ENCODE data around the gene FRAS1. TPM values are rescaled to one million over a fixed set of nuclear protein-coding genes. Genes with fewer than 3 reads are reported as not detected.

The FRAS1 gene
- total RNA-seq, 2 donors from 2014 or later = 6.4 to 11.0 TPM

- no peak overlapping the region for H3K27ac ChIP-seq
- no peak overlapping the region for H3K4me3 ChIP-seq
- no peaks in the 10 kb centered on the region for H3K36me3 ChIP-seq
- H3K4me1 ChIP-seq (replicated peaks) = no peaks in the 10 kb centered on the region
- H3K27me3 ChIP-seq (replicated peaks; ENCODE audit: insufficient read depth) = no peaks in the 10 kb centered on the region
- no peaks in the 10 kb centered on the region for H3K9me3 ChIP-seq
- DNase-seq (ENCODE audit: low spot score) = no peak
- intact Hi-C loops (cut with DNase I) = no loop called here
- TF ChIP-seq, protein P1, sequence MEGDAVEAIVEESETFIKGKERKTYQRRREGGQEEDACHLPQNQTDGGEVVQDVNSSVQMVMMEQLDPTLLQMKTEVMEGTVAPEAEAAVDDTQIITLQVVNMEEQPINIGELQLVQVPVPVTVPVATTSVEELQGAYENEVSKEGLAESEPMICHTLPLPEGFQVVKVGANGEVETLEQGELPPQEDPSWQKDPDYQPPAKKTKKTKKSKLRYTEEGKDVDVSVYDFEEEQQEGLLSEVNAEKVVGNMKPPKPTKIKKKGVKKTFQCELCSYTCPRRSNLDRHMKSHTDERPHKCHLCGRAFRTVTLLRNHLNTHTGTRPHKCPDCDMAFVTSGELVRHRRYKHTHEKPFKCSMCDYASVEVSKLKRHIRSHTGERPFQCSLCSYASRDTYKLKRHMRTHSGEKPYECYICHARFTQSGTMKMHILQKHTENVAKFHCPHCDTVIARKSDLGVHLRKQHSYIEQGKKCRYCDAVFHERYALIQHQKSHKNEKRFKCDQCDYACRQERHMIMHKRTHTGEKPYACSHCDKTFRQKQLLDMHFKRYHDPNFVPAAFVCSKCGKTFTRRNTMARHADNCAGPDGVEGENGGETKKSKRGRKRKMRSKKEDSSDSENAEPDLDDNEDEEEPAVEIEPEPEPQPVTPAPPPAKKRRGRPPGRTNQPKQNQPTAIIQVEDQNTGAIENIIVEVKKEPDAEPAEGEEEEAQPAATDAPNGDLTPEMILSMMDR (IDR thresholded peaks at IDR 0.05) = no peak
- no peak for TF ChIP-seq POLR2AphosphoS5 (IDR thresholded peaks at IDR 0.05)
- TF ChIP-seq POLR2A (IDR thresholded peaks at IDR 0.05) = no peak
Observed at GRCh38 chr4:78032446-78032845, 24.7 kb upstream of the FRAS1 start.

DNA sequence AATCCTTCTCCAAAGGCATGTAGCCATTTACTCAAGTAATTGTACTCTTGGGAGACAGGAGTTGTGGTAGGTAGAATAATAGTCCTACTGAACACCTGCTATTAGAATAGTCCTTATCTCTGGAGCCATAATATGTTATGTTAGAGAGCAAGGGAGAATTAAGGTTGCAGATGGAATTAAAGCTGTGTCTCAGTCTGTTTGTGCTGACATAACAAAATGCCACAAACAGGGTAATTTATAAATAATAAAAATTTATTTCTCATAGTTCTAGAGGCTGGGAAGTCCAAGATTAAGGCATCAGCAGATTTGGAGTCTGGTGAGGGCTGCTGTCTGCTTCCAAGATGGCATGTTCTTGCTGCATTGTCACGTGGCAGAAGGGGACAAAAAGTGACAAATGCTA is 24.2 kb upstream of the FRAS1 start:
- intact Hi-C loops (cut with DNase I) = no loop called here
- H3K4me1 ChIP-seq (replicated peaks) = no peaks in the 10 kb centered on the region
- WGBS = 96% methylated on average over 1 of the region's 1 CpG
- H3K36me3 ChIP-seq = no peaks in the 10 kb centered on the region
- no peak for DNase-seq (ENCODE audit: low spot score)
- H3K27me3 ChIP-seq (replicated peaks; ENCODE audit: insufficient read depth) = no peaks in the 10 kb centered on the region
- H3K4me3 ChIP-seq = no peak overlapping the region
- no peak overlapping the region for H3K27ac ChIP-seq
- no peaks in the 10 kb centered on the region for H3K9me3 ChIP-seq
- TF ChIP-seq POLR2A (IDR thresholded peaks at IDR 0.05) = no peak
- no peak for TF ChIP-seq POLR2AphosphoS5 (IDR thresholded peaks at IDR 0.05)
- TF ChIP-seq, protein P1 (IDR thresholded peaks at IDR 0.05) = no peak

- no peak overlapping the region for H3K4me3 ChIP-seq
- DNase-seq (ENCODE audit: low spot score) = no peak
- H3K27me3 ChIP-seq (replicated peaks; ENCODE audit: insufficient read depth) = no peaks in the 10 kb centered on the region
- no peaks in the 10 kb centered on the region for H3K36me3 ChIP-seq
- no peaks in the 10 kb centered on the region for H3K9me3 ChIP-seq
- intact Hi-C loops (cut with DNase I) = no loop called here
- TF ChIP-seq POLR2AphosphoS5 (IDR thresholded peaks at IDR 0.05) = no peak
- TF ChIP-seq, protein P1 (IDR thresholded peaks at IDR 0.05) = no peak
- TF ChIP-seq POLR2A (IDR thresholded peaks at IDR 0.05) = no peak
- H3K4me1 ChIP-seq (replicated peaks) = no peaks in the 10 kb centered on the region
- H3K27ac ChIP-seq = no peak overlapping the region
Observed at GRCh38 chr4:78033861-78034260, 23.3 kb upstream of the FRAS1 start.

GRCh38 chr4:78038704-78039103 is 18.4 kb upstream of the FRAS1 start:
- H3K9me3 ChIP-seq = no peaks in the 10 kb centered on the region
- TF ChIP-seq, protein P1 (IDR thresholded peaks at IDR 0.05) = no peak
- TF ChIP-seq POLR2AphosphoS5 (IDR thresholded peaks at IDR 0.05) = no peak
- TF ChIP-seq POLR2A (IDR thresholded peaks at IDR 0.05) = no peak
- DNase-seq (ENCODE audit: low spot score) = no peak
- 98% methylated on average over 5 of the region's 5 CpGs for WGBS
- H3K27me3 ChIP-seq (replicated peaks; ENCODE audit: insufficient read depth) = no peaks in the 10 kb centered on the region
- H3K4me1 ChIP-seq (replicated peaks) = no peaks in the 10 kb centered on the region
- H3K27ac ChIP-seq = no peak overlapping the region
- H3K36me3 ChIP-seq = no peaks in the 10 kb centered on the region
- intact Hi-C loops (cut with DNase I) = no loop called here
- no peak overlapping the region for H3K4me3 ChIP-seq

GRCh38 chr4:78039678-78040077 is 17.4 kb upstream of the FRAS1 start:
- Histone ChIP-seq H3K9me3 (no peaks in the 10 kb centered on the region), H3K36me3 (no peaks in the 10 kb centered on the region), H3K4me1 (replicated peaks) (no peaks in the 10 kb centered on the region), H3K4me3 (no peak overlapping the region), H3K27me3 (replicated peaks; ENCODE audit: insufficient read depth) (no peaks in the 10 kb centered on the region), H3K27ac (no peak overlapping the region)
- whole genome bisulfite sequencing = 56% methylated on average over 1 of the region's 1 CpG
- TF ChIP-seq POLR2AphosphoS5 (IDR thresholded peaks at IDR 0.05) (no peak), POLR2A (IDR thresholded peaks at IDR 0.05) (no peak)
- TF ChIP-seq, protein P1 (IDR thresholded peaks at IDR 0.05) = no peak
- intact Hi-C loops (cut with DNase I) = no loop called here
- no peak for DNase-seq (ENCODE audit: low spot score)

Data from prostate gland (tissue), 2 donors.